Effector memory CD4-positive, alpha-beta T cell (primary cell): ENCODE data around the gene OTUD6A.
"Not testable (repeated sequence)": the region's sequence is repeated elsewhere in the genome, so short reads cannot be mapped to it uniquely, and the experiment has no call there.

Experiments used
- DNase-seq, 3 donors: peaks; one replicate each; pipeline ENCODE4 v3.0.0-alpha.2; 2020
- H3K27ac ChIP-seq: 2 replicates; pipeline ENCODE4 v1.7.0; 2013; ENCODE audit warnings: mild to moderate bottlenecking, low read length, moderate library complexity; ENCODE audit not compliant: insufficient read depth, poor library complexity, severe bottlenecking
- H3K27me3 ChIP-seq: replicated peaks from 2 replicates; pipeline ENCODE4 v1.7.0; 2013; ENCODE audit warnings: mild to moderate bottlenecking, low read length; ENCODE audit not compliant: insufficient read depth, control insufficient read depth, poor library complexity, severe bottlenecking
- H3K36me3 ChIP-seq: 2 replicates; pipeline ENCODE4 v1.7.0; 2013; ENCODE audit warnings: mild to moderate bottlenecking, low read length, moderate library complexity; ENCODE audit not compliant: control insufficient read depth, insufficient read depth
- H3K4me1 ChIP-seq: 2 replicates; pipeline ENCODE4 v1.7.0; 2013; ENCODE audit warnings: low read length, mild to moderate bottlenecking; ENCODE audit not compliant: control insufficient read depth, insufficient read depth, poor library complexity, severe bottlenecking
- H3K4me3 ChIP-seq: 2 replicates; pipeline ENCODE4 v1.7.0; 2013; ENCODE audit warnings: low read length, low read depth, mild to moderate bottlenecking; ENCODE audit not compliant: insufficient read depth, poor library complexity, severe bottlenecking
- H3K9me3 ChIP-seq: 2 replicates; pipeline ENCODE4 v1.7.0; 2013; ENCODE audit warnings: mild to moderate bottlenecking, low read length, moderate library complexity; ENCODE audit not compliant: control insufficient read depth

Gene OTUD6A

DNA sequence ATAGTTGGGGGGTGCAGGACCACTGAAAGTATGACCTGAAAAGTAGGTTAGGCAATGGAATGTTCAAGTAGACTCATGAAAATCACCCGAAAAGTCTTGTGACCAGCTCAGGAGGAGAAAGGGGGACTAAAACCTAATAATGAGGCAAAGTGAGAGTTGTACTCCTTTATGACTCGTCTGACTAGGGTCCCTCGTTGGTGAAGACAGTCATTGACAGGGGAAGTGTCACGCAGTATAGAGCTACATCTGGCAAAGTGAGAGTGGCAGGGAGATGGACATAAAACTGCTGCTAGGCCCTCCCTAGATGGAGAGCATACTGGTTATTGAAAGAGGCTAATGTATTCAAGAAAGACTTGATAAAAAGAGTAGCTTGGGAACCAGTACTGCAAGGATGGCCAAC lies 20.5 kb downstream of the OTUD6A start:
- no peaks in the 10 kb centered on the region for H3K36me3 ChIP-seq

DNA sequence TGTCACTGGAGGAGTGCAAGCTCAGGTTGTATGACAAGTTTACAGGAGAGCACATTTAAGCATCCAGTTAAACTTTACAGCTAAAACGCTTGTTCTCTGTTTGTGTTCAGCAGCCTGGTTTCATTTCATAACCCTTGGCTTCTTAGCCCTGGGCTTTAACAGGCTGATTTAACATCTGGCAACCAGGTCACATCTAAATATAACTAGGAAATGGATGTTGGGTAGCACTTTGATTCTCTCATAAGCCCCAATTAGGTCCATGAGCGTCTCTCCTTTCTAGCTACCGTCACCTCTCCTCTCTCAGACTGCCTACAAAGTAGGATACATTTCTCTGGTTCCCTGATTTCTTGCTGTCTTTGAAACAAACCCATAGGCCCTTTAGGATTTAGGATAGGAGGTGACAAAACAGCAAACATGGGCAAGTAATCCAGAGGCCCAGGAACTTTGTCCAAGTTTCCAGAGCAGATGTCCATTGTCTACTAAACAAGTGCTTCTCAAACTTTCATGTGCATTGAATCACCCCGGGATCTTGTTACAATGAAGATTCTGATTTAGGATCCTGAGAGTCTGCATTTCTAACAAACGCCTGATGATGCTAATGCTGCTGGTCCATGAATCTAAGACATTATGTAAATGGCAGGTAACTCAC lies 22.5 kb downstream of the OTUD6A start:
- H3K27me3 ChIP-seq: no peaks in the 10 kb centered on the region
- H3K4me1 ChIP-seq: no peaks in the 10 kb centered on the region
- H3K9me3 ChIP-seq: no peaks in the 10 kb centered on the region
- no peak overlapping the region for H3K27ac ChIP-seq
- H3K4me3 ChIP-seq: no peak overlapping the region
- DNase-seq: no peak
- H3K36me3 ChIP-seq: no peaks in the 10 kb centered on the region

More for the DNA sequence above, 20.5 kb downstream of the OTUD6A start:
- H3K9me3 ChIP-seq: no peaks in the 10 kb centered on the region
- H3K27ac ChIP-seq: no peak overlapping the region
- H3K27me3 ChIP-seq: no peaks in the 10 kb centered on the region
- H3K4me1 ChIP-seq: no peaks in the 10 kb centered on the region
- H3K4me3 ChIP-seq: no peak overlapping the region
- DNase-seq: no peak

DNA sequence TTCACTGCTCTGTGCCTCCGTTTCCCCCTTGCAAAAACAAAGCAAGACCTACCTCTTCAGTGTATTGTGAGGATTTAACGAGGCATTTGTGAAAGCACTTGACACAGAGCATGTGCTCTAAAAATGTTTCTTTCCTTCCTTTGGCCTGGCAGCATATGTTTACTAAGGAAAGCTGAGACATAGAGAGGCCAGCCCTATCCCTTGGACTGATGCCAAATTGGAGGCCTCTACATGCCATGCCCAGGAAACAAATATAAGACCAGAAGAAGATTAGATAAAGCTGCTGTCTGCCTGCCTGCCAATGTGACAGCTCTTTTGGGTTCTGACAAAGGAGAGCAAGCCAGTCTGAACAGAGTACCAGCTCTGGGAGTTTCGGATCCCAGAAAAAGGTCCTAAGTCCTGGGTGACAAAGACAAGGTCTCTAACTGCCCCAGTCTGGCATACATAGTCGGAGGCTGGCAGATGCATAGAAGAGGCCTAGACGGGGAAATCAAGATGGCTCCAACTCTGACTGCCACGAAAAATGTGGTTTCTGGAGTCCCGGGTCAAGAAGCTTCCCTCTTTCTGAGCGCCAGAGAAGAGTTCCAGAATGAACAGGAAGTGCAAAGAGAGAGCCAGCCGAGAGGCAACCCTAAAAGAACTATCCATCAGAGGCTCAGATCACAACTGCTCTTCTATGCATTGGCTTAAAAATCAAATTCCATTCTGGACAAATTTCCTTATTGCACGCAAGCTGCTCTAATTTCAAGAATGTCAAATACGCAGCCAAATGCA lies 25.8 kb downstream of the OTUD6A start:
- no peak overlapping the region for H3K27ac ChIP-seq
- H3K4me1 ChIP-seq: no peaks in the 10 kb centered on the region
- H3K27me3 ChIP-seq: no peaks in the 10 kb centered on the region
- H3K4me3 ChIP-seq: no peak overlapping the region
- H3K9me3 ChIP-seq: no peaks in the 10 kb centered on the region
- no peak for DNase-seq
- H3K36me3 ChIP-seq: no peaks in the 10 kb centered on the region

- H3K27ac ChIP-seq: no peak overlapping the region
- H3K4me3 ChIP-seq: no peak overlapping the region
- H3K36me3 ChIP-seq: no peaks in the 10 kb centered on the region
- no peaks in the 10 kb centered on the region for H3K4me1 ChIP-seq
- H3K27me3 ChIP-seq: no peaks in the 10 kb centered on the region
- no peaks in the 10 kb centered on the region for H3K9me3 ChIP-seq
- no peak for DNase-seq
Observed at GRCh38 chrX:70088751-70089150, 26.5 kb downstream of the OTUD6A start.

DNA sequence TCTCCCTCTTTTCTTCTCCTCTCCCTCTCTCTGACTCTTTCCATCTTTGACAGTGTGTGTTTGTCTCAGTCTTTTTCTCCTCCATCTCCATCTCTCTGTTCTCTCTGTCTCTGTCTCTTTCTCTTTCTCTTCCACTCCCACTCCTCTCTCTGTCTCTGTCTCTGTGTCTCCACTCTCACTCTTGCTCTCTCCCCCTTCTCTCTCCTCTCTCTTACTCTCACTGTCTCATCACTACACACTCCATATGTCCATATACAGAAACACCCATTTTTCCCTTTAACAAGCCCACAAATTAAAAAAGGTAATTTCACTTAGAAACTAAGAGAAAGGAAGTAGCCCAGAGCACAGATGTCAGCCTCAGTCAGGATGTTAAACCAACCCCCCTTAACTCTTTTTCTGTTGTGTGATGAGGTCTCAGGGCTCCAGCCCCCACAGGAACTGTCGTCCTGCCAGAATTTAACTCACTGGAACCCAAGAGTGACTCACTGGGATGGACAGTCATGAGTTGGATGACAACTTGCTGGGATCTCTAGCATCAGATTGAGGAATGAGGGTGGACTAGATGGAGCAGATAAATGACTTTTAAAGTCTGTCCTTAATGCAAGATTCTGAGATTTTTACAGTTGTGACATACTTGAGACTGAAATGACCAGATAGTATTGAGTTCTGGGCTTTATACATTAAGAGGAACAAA lies 27.5 kb downstream of the OTUD6A start:
- H3K9me3 ChIP-seq: no peaks in the 10 kb centered on the region
- H3K27me3 ChIP-seq: no peaks in the 10 kb centered on the region
- no peak overlapping the region for H3K4me3 ChIP-seq
- no peak overlapping the region for H3K27ac ChIP-seq
- no peak for DNase-seq
- no peaks in the 10 kb centered on the region for H3K36me3 ChIP-seq
- H3K4me1 ChIP-seq: no peaks in the 10 kb centered on the region

- no peak for DNase-seq
- H3K27me3 ChIP-seq: no peaks in the 10 kb centered on the region
- no peak overlapping the region for H3K4me3 ChIP-seq
- H3K36me3 ChIP-seq: no peaks in the 10 kb centered on the region
- no peaks in the 10 kb centered on the region for H3K9me3 ChIP-seq
- no peak overlapping the region for H3K27ac ChIP-seq
- no peaks in the 10 kb centered on the region for H3K4me1 ChIP-seq
Observed at GRCh38 chrX:70092247-70092646, 30.0 kb downstream of the OTUD6A start.

DNA sequence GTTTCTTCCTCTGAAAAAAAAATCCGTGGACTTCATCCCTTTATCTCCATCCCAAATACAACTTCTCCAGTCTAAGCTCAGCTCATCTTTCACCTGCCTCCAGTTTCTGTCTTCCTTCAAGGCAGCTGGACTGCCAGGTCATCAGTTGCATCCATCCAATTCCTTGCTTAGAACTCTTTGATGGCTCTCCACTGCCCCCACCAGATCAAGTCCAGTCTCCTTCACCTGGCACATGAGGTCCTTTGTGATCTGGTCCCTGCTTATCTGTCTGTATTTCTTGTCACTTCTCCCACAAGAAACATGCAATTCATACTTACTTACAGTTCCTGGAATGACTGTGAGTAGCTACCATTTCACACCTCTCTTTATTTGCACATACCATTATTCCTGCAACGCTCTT lies 33.8 kb downstream of the OTUD6A start:
- no peak for DNase-seq
- Histone ChIP-seq H3K4me3 (no peak overlapping the region), H3K27ac (no peak overlapping the region), H3K36me3 (no peaks in the 10 kb centered on the region), H3K9me3 (no peaks in the 10 kb centered on the region), H3K27me3 (no peaks in the 10 kb centered on the region), H3K4me1 (no peaks in the 10 kb centered on the region)

- Histone ChIP-seq H3K4me1 (no peaks in the 10 kb centered on the region), H3K4me3 (no peak overlapping the region), H3K36me3 (no peaks in the 10 kb centered on the region), H3K27me3 (no peaks in the 10 kb centered on the region), H3K9me3 (no peaks in the 10 kb centered on the region), H3K27ac (no peak overlapping the region)
- DNase-seq: no peak
Observed at GRCh38 chrX:70105229-70105628, 43.0 kb downstream of the OTUD6A start.

GRCh38 chrX:70111436-70112026 lies 49.3 kb downstream of the OTUD6A start:
- not testable (repeated sequence) for H3K27me3 ChIP-seq, H3K4me3 ChIP-seq, H3K36me3 ChIP-seq, DNase-seq, H3K27ac ChIP-seq, H3K4me1 ChIP-seq, H3K9me3 ChIP-seq
